ENCODE measurements around the gene GP1BA. TPM values are rescaled to one million over a fixed set of nuclear protein-coding genes. Genes with fewer than 3 reads are reported as not detected.

The GP1BA gene
- total and polyA plus RNA-seq, 4 donors = 0.03 to 2.3 (median 0.18) TPM; not detected in 1

DNA sequence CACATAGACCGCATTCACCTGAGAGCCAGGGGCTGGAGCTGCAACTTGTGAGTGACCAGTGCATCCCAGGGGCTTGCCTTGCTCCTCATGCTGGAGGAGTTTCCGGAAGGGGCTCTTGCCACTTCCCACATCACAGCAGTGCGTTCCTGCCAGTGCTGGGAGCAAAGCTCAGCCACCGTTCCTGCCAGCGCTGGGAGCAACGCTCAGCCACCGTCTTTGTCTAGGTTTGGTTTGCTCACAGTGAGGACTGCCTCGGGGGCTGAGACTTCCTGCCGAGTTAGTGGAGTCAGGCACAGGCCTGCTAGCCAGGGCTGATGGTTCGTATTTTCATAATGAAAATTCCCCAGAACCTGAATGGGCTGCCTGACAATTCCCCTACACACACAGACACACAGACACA lies 23.8 kb upstream of the GP1BA start (continued):
- TF ChIP-seq, protein P1, sequence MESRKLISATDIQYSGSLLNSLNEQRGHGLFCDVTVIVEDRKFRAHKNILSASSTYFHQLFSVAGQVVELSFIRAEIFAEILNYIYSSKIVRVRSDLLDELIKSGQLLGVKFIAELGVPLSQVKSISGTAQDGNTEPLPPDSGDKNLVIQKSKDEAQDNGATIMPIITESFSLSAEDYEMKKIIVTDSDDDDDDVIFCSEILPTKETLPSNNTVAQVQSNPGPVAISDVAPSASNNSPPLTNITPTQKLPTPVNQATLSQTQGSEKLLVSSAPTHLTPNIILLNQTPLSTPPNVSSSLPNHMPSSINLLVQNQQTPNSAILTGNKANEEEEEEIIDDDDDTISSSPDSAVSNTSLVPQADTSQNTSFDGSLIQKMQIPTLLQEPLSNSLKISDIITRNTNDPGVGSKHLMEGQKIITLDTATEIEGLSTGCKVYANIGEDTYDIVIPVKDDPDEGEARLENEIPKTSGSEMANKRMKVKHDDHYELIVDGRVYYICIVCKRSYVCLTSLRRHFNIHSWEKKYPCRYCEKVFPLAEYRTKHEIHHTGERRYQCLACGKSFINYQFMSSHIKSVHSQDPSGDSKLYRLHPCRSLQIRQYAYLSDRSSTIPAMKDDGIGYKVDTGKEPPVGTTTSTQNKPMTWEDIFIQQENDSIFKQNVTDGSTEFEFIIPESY (IDR thresholded peaks at IDR 0.05) = no peak

DNA sequence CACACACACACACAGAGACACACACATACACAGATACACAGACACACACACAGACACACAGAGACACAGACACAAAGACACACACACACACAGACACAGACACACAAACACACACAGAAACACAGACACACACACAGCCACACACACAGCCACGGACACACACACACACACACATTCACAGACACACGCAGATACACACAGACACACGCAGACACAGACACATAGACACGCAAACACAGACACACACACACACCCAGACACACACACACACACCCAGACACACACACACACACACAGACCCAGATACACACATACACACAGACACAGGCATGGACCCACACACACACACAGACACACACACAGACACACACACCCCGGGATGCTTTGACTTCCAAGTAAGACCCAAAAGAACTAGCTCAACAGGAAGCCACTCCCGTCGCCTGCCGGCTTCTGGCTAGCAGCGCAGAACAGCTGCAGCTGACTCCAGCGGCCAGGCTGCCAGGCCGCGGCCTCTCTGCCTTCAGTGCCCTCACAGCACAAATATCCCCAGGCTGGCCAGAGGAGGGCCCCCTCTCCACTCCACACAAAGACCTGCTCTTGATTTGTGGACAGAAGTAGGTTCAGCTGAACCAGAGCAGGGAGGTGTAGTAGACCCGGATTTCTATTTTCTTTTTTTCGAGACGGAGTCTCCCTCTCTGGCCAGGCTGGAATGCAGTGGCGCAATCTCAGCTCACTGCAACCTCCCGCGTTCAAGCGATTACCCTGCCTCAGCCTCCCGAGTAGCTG lies 23.2 kb upstream of the GP1BA start:
- no peaks in the 10 kb centered on the region for H3K36me3 ChIP-seq (ENCODE audit: control insufficient read depth in 4 of 4, insufficient read depth in 3 of 4, low read depth in 1 of 4, low read length in 3 of 4)
- H3K27ac ChIP-seq (ENCODE audit: low read depth in 1 of 2, low read length in 2 of 2) = peak overlapping the region; percentile 35 to 39
- peak; percentile 75 for TF ChIP-seq SP1 (IDR thresholded peaks at IDR 0.05)
- TF ChIP-seq HNF4G (IDR thresholded peaks at IDR 0.05) = no peak
- TF ChIP-seq NR2F2 (IDR thresholded peaks at IDR 0.05) = peak; percentile 80
- TF ChIP-seq JUND (IDR thresholded peaks at IDR 0.05) = peak in 1 of 2 donors; percentile 30
- TF ChIP-seq EGR1 (IDR thresholded peaks at IDR 0.05; ENCODE audit: low read depth in 2 of 2) = no peak
- peak; percentile 53 for TF ChIP-seq FOXA2 (IDR thresholded peaks at IDR 0.05)
- TF ChIP-seq, protein P2, sequence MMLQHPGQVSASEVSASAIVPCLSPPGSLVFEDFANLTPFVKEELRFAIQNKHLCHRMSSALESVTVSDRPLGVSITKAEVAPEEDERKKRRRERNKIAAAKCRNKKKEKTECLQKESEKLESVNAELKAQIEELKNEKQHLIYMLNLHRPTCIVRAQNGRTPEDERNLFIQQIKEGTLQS (IDR thresholded peaks at IDR 0.05) = no peak
- TF ChIP-seq TAF1 (conservative IDR thresholded peaks at IDR 0.05) = no peak
- TF ChIP-seq HNF4A (conservative IDR thresholded peaks at IDR 0.05) = peak; percentile 52 to 54
- TF ChIP-seq RAD21 (IDR thresholded peaks at IDR 0.05) = peak; percentile 96 to 97
- peak; percentile 79 for TF ChIP-seq YY1 (IDR thresholded peaks at IDR 0.05)
- TF ChIP-seq RXRA (IDR thresholded peaks at IDR 0.05) = peak; percentile 69 to 75
- TF ChIP-seq, protein P3, sequence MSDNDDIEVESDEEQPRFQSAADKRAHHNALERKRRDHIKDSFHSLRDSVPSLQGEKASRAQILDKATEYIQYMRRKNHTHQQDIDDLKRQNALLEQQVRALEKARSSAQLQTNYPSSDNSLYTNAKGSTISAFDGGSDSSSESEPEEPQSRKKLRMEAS (IDR thresholded peaks at IDR 0.05) = peak; percentile 55
- peak; percentile 28 for TF ChIP-seq FOXA1 (IDR thresholded peaks at IDR 0.05)
- TF ChIP-seq, protein P4, sequence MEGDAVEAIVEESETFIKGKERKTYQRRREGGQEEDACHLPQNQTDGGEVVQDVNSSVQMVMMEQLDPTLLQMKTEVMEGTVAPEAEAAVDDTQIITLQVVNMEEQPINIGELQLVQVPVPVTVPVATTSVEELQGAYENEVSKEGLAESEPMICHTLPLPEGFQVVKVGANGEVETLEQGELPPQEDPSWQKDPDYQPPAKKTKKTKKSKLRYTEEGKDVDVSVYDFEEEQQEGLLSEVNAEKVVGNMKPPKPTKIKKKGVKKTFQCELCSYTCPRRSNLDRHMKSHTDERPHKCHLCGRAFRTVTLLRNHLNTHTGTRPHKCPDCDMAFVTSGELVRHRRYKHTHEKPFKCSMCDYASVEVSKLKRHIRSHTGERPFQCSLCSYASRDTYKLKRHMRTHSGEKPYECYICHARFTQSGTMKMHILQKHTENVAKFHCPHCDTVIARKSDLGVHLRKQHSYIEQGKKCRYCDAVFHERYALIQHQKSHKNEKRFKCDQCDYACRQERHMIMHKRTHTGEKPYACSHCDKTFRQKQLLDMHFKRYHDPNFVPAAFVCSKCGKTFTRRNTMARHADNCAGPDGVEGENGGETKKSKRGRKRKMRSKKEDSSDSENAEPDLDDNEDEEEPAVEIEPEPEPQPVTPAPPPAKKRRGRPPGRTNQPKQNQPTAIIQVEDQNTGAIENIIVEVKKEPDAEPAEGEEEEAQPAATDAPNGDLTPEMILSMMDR (IDR thresholded peaks at IDR 0.05; ENCODE audit: low read depth, low read length, missing input control) = peak; percentile 98
- TF ChIP-seq, protein P1 (IDR thresholded peaks at IDR 0.05) = peak; percentile 58
- TF ChIP-seq GABPA (IDR thresholded peaks at IDR 0.05 in 1 of 2, conservative IDR thresholded peaks at IDR 0.05 in 1 of 2) = peak in 1 of 2 donors; percentile 30
- TF ChIP-seq, protein P5, sequence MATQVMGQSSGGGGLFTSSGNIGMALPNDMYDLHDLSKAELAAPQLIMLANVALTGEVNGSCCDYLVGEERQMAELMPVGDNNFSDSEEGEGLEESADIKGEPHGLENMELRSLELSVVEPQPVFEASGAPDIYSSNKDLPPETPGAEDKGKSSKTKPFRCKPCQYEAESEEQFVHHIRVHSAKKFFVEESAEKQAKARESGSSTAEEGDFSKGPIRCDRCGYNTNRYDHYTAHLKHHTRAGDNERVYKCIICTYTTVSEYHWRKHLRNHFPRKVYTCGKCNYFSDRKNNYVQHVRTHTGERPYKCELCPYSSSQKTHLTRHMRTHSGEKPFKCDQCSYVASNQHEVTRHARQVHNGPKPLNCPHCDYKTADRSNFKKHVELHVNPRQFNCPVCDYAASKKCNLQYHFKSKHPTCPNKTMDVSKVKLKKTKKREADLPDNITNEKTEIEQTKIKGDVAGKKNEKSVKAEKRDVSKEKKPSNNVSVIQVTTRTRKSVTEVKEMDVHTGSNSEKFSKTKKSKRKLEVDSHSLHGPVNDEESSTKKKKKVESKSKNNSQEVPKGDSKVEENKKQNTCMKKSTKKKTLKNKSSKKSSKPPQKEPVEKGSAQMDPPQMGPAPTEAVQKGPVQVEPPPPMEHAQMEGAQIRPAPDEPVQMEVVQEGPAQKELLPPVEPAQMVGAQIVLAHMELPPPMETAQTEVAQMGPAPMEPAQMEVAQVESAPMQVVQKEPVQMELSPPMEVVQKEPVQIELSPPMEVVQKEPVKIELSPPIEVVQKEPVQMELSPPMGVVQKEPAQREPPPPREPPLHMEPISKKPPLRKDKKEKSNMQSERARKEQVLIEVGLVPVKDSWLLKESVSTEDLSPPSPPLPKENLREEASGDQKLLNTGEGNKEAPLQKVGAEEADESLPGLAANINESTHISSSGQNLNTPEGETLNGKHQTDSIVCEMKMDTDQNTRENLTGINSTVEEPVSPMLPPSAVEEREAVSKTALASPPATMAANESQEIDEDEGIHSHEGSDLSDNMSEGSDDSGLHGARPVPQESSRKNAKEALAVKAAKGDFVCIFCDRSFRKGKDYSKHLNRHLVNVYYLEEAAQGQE (IDR thresholded peaks at IDR 0.05) = peak; percentile 65
- peaks cover 5 to 24% (median 16%) of the 10 kb centered on the region in 4 donors for H3K4me1 ChIP-seq (ENCODE audit: control insufficient read depth in 4 of 4, insufficient read depth in 4 of 4, low read length in 3 of 4)
- H3K9me3 ChIP-seq (ENCODE audit: control insufficient read depth in 4 of 4, low read length in 3 of 4) = no peaks in the 10 kb centered on the region
- H3K9ac ChIP-seq (ENCODE audit: low read depth in 1 of 2, low read length in 2 of 2) = peak overlapping the region in 1 of 2 donors; percentile 15
- no peak overlapping the region for H3K4me3 ChIP-seq (ENCODE audit: low read depth in 1 of 3, low read length in 3 of 3)
- no peaks in the 10 kb centered on the region for H3K27me3 ChIP-seq (ENCODE audit: control insufficient read depth in 4 of 4, insufficient read depth in 4 of 4, low read length in 3 of 4)
- WGBS = 7% methylated on average over 20 of the region's 20 CpGs
- DNase-seq (ENCODE audit: low spot score) = peak; percentile 77
